Body of pancreas (tissue), 4 donors: ENCODE data around the gene ABL1.

ENCODE experiments used
- CTCF ChIP-seq, 7 experiments: fragments of 450-650 bp in 4 of 7; fragments of 200-600 bp in 3 of 7; sonication (generic) in 3 of 7; IDR thresholded peaks; one replicate each; pipeline ENCODE4 v1.5.1; 2016 to 2019; ENCODE audit warnings: antibody characterized with exemption in 7 of 7
- POLR2A ChIP-seq, 3 donors: fragments of 450-650 bp; IDR thresholded peaks; one replicate each; pipeline ENCODE4 v1.6.1; 2016; ENCODE audit warnings: antibody characterized with exemption in 3 of 3, mild to moderate bottlenecking in 2 of 3

- TF ChIP-seq CTCF (IDR thresholded peaks at IDR 0.05), result no peak
- no peak for TF ChIP-seq POLR2A (IDR thresholded peaks at IDR 0.05)
Observed at GRCh38 chr9:130825351-130825651, 9.8 kb upstream of the ABL1 start.
